ENCODE data around the gene NOTCH1.

The NOTCH1 gene

DNA sequence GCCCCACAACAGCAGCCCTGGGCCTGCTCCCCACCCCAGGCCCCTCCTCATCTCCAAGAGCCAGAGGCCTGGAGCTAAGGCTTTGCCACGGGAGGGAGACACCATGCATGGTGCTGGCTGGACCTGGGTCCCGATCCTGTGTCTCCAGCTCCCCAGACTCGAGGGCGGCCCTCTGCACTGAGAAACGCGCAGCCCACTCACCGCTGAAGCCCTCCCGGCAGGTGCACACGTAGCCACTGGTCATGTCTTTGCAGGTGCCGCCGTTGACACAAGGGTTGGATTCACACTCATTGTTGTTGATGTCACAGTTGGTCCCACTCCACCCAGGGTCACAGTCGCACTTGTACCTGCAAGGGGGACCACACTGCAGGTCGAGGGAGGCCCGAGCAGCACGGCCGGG lies 32.7 kb downstream of the NOTCH1 start:
- no peak for DNase-seq

- no peak for DNase-seq
These were observed 33.2 kb downstream of the NOTCH1 start for GRCh38 chr9:136512651-136513071.

DNA sequence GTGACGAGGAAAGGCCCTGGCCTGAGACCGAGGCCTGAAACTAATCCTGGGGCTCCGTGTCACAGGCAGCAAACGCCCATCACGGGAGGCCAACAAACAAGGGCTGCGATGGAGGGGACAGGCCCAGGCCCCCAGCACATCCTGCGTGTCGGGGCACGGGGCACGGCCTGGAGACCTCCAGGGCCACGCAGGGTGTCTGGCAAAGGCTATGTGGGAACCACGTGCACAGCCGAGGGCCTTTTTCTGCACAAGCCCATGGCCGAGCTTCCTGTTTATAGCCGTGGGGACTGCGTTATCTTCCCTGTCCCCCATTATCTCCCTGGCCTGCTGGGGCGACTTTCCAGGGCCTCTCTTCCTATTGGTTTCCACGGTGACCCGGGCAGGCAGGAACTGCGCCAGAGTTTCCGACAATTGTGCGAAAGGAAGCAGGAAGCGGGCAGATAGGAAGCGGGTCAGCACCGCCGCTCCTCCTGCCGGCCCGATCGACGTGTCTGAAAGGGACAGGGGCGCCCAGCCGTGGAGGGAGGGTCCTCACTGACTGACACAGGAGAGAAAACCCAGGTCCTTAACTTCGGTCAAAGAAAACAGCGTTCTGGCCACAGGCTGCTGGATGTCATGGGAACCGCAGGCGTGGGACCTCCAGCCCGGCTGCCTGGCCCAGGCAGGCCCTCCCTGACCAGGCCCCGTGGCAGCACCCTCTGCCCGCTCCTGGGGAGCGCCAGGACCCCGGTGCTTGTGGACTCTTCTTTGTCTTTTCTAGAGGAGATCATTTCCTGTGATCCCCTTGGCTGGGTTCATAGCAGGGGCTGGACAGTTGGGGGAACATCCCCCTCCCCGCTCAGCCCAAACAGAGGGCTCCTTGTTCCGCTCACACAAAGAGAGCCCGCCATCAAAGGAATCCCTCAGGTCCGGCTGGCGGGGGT lies 33.9 kb downstream of the NOTCH1 start:
- no peak for DNase-seq

DNA sequence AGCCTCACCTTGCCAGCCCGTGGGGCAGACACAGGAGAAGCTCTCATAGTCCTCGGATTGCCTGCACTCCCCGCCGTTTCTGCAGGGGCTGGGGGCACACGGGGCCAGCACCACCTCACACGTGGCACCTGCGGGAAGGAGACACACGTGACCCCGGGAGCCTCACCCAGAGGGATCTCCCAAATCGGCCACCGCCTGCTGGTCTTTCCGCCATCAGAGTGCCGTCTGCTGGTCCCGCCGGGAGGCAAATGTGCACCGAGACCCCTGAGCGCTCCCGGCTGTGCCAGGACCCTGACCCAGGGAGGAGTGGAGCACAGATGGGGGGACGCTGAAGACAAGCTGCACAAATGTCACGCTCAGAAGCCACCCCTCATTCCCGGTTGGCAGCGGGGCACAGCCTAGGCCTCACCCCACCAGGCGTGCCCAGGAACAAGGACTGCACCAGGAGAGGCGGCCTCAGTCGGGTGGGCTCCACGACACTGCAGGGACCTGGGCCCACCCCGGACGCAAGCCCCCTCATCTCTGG lies 34.6 kb downstream of the NOTCH1 start:
- no peak for DNase-seq

DNA sequence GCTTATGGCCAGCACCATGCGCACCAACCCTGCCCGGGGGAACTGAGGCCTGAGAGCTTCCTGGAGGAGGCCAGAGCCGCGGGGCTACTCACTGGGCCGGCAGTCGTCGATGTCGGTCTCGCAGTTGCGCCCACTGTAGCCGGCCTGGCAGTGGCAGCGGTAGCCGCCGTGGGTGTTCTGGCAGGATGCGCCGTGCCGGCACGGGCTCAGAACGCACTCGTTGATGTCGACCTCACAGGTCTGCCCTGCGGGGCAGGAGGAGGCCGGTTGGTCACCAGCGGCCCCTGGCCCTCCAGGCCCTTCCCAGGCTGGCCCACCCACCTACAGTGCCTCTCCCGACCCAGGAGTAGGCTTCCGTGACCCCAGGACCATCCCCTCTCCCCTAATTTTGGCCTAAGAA lies 35.3 kb downstream of the NOTCH1 start:
- no peak for DNase-seq

DNA sequence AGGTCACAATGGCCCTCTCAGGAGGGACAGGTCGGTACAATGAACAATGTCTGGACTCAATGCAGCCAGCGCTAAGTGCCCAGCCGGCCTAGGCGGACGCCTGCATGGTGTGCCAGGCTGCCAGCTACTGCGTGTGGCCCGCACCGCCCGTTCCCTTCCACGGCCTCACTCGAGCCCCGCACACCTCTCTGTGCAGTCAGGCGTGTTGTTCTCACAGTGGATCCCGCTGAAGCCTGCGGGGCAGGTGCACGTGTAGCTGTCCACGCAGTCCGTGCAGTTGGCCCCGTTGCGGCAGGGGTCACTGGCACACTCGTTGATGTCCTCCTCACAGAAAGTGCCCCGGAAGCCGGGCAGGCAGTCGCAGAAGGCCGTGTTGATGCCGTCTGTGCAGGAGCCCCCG lies 36.3 kb downstream of the NOTCH1 start:
- no peak for DNase-seq

- DNase-seq, result no peak
These were observed 36.9 kb downstream of the NOTCH1 start for GRCh38 chr9:136508729-136509500.

DNA sequence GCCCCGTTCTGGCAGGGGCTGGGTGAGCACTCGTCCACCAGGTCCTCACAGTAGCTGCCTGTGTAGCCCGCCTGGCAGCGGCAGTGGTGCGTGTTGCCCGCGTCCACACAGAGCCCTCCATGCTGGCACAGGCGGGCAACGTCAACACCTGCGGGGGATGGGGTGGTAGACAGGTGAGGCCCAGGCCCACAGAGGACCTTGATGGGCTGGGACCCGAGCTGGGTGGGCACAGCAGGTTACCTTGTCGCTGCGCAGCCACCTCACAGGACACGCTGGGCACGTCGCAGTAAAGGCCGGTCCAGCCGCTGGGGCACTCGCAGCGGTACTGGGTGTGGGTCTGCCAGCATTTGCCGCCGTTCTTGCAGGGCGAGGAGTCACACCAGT lies 37.9 kb downstream of the NOTCH1 start:
- DNase-seq, result no peak

DNA sequence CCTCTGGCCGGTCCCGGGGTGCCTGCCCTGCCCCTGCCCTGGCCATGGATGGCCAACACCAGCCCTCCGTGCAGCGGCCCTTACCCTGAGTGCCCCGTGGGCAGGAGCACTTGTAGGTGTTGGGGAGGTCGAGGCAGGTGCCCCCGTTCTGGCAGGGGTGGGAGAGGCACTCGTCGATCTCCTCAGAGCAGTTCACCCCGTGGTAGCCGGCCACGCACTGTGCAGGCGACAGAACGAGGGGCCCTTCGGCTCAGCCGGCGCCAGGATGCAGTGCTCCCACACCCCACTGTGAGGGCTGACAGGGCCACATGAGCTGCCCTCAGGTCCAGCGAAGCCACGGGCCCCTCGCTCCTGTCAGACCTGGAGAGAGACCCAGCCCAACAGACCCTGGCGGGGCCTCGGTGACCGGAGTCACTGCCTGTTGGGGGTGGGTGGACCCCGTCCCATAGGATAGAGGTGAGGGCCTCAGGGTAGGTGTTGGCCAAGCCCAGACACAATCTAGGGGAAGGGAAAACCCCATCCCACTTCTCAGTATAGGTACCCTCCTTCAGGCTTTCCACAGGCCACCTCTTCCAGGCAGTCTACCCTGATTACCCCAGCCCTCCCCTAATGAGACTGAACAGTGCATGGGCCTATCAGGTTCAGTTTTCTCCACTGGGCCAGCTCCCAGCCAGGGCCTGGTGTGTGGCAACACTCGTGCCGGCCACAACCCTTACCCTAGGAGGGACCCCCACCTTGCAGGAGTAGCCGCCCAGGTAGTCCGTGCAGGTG lies 38.4 kb downstream of the NOTCH1 start:
- DNase-seq, result no peak

DNA sequence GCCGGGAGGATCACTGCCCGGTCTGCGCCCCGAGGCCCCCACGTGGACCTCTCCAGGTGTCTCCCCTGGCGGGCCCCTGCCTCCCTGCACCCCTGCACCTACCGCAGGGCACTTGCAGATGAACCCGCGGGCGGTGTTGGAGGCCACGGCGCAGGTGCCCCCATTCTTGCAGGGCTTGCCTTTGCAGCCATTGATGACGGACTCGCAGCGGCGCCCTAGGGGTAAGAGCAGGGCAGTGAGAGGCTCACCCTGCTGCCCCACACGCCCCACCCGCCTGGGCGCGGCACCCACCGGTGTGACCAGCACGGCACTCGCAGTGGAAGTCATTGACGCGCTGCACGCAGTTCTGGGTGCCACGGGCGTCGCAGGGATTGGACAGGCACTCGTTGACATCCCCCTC lies 39.4 kb downstream of the NOTCH1 start:
- DNase-seq, result no peak

GRCh38 chr9:136505406-136506403 lies 40.1 kb downstream of the NOTCH1 start:
- DNase-seq, result no peak

DNA sequence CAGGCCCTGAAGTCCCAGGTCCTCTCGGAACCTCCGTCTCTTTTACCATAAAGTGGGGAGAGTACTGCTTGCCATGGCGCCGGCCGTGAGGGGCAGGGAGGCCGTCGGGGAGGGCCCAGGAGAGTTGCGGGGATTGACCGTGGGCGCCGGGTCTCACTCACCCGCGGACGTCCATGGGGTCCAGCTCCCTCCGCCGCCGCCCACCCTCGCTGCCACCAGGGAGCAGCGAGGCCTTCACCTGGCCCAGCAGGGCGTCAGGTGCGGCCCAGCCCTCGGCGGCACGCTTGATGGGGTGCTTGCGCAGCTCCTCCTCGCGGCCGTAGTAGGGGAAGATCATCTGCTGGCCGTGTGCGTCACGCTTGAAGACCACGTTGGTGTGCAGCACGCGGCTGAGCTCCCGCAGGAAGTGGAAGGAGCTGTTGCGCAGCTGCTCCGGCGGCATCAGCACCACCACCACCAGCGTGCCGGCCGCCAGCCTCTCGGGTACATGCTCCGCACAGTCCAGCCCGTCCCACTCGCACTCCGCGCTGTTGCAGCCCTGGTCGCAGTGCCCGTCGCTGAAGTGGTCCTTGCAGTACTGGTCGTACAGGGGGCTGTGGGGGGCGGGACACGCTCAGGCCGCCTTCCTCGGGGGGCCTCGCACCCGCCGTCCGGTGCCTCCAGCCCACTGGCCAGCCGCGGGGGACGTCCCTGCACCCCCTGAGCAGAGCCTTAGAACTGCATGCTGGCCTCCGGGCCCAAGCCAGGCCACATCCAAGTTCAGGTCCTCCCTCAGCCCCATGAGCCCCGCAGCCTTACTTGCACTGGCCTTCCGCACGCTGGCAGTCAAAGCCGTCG lies 41.1 kb downstream of the NOTCH1 start:
- DNase-seq, result no peak

DNA sequence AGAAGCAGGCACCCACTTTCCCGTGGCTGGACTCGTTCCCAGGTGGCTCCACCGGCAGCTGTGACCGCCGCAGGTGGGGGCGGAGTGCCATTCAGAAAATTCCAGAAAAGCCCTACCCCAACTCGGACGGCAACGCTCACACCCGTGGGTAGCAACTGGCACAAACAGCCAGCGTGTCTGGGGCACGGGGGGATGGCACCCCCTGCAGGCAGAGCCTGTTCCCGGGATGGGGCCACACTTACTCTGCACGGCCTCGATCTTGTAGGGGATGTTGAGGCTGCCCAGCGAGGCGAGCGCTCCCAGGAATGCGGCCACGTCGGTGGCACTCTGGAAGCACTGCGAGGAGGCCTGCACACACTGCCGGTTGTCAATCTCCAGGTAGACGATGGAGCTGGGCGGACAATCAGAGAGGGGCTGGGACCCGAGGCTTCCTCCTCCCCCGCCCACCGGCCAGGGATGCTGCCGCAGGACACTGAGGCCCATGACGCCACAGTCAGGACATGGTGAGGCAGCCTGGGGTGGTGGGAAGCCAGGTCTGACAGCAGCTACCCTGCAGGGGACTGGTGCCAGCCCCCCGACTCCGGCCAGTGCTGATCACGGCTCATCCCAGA lies 42.8 kb downstream of the NOTCH1 start:
- DNase-seq, result no peak

GRCh38 chr9:136502196-136502595 lies 43.7 kb downstream of the NOTCH1 start:
- no peak for DNase-seq

DNA sequence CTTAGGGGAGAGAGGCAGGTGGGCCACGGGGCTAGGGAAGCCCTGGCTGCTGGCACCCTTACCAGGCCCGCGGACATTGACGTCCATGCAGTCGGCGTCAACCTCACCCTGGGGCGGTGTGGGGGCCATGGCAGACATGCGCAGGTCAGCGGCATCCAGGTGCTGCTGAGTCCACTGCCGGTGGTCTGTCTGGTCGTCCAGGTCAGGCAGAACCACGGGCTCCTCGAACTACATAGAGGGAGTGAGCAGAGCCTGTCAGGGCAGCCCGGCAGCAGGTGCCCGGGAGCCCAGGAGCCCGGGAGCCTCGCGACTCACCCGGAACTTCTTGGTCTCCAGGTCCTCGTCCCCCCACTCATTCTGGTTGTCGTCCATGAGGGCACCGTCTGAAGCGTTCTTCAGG lies 44.2 kb downstream of the NOTCH1 start:
- DNase-seq, result no peak

DNA sequence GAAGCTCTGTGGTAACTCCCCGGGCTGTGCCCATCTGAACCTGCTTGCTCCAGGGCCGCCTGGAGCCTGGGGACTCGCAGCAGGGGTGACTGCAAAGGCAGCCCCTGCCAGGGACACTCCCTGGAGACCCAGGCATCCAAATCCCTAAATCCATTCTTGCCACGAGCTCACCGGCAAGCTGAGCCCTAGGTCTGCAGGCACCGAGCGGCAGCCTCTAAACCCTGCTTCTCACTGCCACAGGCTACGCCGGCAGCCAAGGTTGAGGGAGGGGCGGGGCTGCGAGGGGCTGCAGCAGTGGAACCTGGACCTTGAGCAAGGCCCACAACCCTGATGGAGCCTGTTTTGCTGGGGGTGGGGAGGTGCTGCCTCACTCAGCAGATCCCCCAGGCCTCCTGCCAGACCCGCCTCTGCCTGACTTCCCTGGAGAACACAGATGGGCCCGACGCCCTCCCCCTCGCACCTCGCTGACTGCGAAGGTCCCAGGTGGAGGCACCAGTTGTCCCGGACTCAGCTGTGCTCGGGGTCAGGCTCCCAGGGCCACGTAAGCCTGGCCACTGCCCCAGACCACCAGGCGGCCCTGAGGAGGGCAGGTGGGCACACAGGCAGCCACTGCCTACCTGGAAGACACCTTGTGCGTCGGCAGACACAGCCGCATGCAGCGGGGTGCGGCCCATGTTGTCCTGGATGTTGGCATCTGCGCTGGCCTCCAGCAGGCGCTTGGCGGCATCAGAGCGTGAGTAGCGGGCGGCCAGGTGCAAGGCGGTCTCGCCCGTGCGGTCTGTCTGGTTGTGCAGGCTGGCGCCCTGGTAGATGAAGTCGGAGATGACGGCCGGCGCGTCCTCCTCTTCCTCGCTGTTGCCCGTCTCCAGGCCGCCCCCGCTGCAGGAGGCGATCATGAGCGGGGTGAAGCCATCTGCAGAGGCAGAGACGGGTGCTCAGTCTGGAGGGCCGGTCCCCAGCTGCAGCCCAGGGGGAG lies 45.6 kb downstream of the NOTCH1 start:
- DNase-seq, result no peak

DNA sequence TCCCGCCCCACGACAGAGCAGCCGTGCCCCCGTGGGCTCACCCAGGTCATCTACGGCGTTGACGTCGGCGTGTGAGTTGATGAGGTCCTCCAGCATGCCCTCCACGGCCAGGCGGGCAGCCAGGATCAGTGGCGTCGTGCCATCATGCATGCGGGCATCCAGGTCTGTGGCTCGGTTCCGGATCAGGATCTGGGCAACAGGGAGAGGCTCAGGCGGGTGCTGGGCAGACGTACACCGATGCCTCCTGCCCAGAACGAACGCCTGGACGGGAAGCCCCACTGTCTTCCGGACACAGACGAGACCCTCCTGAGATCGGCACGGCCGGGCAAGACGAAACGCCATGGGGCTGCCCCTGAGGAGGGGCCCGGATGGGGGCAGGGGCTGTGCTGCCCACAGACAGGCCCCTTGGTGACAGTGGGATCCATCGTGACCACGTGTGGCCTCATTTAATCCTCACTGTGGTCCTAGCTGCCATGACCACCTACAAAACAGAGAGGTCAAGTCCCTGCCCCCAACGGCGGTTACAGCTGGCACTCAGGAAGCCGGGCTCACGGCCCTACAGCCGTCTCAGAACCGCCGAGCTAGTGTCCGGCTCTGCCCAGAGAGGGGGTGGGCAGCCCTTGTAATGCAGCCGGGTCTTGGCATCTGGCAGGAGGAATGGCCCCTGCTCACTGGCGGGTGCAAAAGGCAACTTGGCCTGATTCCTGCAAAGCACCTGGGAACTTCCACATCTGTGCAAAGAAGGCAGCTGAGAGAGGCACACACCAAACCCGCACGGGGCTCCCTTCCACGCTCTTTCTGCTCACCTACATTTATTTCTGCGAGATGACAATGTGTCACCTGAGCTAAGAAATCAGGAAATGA lies 46.5 kb downstream of the NOTCH1 start:
- DNase-seq, result no peak
